ENCODE data around the gene LARGE1.

LARGE1 gene

DNA sequence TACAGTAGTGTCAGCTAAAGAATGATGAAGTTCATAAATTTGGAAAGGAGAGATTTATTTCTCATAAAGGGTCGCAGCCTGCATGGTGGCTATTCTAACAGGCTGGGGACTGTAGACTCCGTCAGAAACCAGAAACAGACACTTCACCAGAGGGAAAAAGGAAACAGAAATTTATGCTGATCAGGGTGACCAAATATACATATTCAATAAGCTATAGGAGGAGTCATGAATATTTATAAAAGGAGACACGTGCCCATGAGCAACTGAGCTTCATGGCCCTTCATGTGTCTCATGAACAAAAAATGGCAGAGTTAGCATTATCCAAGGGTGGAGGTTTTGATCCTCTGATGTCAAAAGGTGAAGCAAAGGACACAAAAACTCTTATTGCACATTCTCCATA, 392.1 kb downstream of the LARGE1 start:
- DNase-seq (ENCODE audit: low read depth in 1 of 2, low spot score in 1 of 2): no peak

DNA sequence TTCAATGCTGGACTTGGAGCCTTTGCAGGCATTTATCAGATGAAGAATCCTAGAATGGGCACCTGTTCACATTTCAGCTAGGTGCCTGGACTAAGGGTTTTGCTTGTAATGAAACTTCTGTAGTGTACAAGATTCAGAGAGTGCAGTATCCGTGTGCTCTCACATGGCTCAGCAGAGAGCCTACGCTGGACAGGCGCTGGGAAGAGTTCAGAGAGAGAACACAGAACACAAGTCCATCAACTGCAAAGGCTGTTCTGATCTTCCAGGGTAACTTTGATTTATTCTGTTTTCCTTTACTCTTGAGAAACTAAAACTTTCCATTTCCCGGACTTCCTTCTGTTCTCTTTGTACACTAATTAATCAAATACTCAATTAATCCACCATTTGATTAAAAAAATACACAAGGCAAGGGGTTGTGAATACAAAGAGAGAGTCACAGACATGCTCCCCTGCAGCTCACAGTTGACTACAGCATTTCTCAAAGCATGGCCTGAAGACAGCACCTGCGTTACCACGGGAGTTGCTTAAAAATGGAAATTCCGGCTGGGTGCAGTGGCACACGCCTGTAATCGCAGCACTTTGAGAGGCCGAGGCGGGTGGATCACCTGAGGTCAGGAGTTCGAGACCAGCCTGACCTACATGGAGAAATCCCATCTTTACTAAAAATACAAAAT, 393.7 kb downstream of the LARGE1 start:
- DNase-seq (ENCODE audit: low read depth in 1 of 2, low spot score in 1 of 2): no peak

- DNase-seq (ENCODE audit: low read depth in 1 of 2, low spot score in 1 of 2): no peak
Measured at GRCh38 chr22:33524511-33525260, 395.6 kb downstream of the LARGE1 start.

- no peak for DNase-seq (ENCODE audit: low read depth in 1 of 2, low spot score in 1 of 2)
Measured at GRCh38 chr22:33521879-33522665, 398.2 kb downstream of the LARGE1 start.

GRCh38 chr22:33520904-33521780, 399.1 kb downstream of the LARGE1 start:
- DNase-seq (ENCODE audit: low read depth in 1 of 2, low spot score in 1 of 2): no peak

- no peak for DNase-seq (ENCODE audit: low read depth in 1 of 2, low spot score in 1 of 2)
Measured at GRCh38 chr22:33519974-33520903, 400.0 kb downstream of the LARGE1 start.

DNA sequence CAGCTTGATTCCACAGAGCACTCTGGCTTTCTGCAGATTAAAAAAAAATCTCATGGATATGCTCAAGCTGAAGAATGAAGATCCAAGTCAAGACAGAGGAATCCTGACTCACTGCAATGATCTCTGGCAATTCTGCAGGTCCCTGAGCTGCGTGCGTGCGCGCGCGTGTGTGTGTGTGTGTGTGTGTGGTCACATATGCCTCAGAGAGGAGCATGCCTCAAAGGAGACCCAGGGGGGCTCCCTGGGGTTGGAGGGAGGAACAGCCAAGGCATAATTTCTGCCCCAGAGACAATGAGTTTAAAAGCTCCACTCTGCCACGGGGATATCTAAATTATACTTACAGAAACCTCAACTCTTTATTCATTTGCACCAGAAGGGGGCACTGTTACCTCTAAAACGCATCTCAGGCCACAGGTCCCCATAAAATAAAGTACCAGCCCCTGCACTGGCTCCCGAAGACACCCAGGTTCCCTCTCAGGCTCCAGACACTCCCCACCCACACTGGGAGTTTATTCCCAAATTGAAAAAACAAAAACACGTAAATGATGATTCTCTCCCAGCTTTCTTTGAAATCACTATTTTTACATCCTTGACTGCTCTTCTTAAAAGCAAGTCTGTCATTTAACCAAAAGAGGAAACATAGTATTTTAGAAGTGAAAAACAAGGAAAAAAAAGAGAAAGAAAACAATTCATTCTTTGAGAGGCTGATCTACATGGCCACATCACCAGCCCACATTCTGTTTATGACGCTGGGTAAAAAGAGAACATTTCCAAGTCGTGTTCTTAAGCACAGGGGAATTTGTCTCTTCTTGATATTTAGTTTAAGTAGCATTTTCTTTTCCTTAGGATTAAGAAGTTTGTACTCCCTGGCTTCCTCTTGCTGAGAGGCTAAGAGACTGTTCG, 401.0 kb downstream of the LARGE1 start:
- no peak for DNase-seq (ENCODE audit: low read depth in 1 of 2, low spot score in 1 of 2)

DNA sequence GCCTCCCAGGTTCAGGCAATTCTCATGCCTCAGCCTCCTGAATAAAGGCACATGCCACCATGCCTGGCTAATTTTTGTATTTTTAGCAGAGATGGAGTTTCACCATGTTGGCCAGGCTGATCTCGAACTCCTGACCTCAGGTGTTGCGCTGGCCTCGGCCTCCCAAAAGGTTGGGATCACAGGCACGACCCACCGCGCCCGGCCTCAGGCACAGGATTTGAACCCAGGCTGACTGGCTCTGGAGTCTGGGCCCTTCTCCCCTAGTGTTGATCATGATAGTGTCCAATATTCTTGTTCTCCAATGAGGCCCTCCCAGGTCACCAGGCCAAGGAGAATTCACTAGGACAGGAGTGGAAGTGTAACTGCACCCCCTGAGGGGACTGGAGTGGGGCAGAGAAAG, 401.9 kb downstream of the LARGE1 start:
- DNase-seq (ENCODE audit: low read depth in 1 of 2, low spot score in 1 of 2): no peak

DNA sequence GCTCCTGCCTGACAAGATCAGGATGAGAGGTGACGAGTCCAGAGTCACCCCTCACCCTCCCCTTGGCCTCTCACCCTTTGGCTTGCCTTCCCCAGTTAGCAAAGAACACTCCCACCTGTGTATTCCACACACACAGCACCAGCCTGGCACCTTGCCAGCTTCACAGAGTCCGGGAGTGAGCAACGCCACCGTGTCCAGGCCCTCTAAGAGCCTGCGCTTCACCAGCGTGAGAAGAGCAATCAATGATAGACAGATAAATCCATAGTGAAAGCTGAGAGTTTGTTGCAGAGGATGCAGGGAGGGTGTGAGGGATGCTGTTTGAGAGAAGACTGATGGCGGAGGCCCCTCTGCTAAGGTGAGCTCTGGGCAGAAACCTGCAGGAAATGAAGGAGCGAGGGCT, 404.5 kb downstream of the LARGE1 start:
- no peak for DNase-seq (ENCODE audit: low read depth in 1 of 2, low spot score in 1 of 2)

GRCh38 chr22:33513388-33514338, 406.6 kb downstream of the LARGE1 start:
- no peak for DNase-seq (ENCODE audit: low read depth in 1 of 2, low spot score in 1 of 2)

DNA sequence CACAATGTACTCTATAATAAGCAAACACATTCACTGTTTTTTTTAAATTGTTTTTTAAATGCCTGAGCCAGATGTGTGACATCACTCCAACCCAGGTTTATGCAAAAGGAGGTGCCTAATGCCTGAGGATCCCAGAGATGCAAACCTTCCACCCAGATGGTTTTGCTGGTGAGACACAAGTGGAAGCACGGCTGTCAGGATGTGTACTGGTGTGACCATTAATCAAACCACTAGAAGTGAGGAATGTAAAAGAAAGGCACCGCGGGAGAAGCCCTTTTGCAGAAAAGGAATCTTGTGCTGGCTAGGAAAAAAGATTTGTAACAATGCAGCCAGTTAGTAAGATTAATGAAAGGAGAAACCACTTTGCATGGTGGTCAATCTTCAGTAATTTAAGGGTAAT, 407.4 kb downstream of the LARGE1 start:
- no peak for DNase-seq (ENCODE audit: low read depth in 1 of 2, low spot score in 1 of 2)

GRCh38 chr22:33510429-33510904, 409.8 kb downstream of the LARGE1 start:
- DNase-seq (ENCODE audit: low read depth in 1 of 2, low spot score in 1 of 2): no peak

DNA sequence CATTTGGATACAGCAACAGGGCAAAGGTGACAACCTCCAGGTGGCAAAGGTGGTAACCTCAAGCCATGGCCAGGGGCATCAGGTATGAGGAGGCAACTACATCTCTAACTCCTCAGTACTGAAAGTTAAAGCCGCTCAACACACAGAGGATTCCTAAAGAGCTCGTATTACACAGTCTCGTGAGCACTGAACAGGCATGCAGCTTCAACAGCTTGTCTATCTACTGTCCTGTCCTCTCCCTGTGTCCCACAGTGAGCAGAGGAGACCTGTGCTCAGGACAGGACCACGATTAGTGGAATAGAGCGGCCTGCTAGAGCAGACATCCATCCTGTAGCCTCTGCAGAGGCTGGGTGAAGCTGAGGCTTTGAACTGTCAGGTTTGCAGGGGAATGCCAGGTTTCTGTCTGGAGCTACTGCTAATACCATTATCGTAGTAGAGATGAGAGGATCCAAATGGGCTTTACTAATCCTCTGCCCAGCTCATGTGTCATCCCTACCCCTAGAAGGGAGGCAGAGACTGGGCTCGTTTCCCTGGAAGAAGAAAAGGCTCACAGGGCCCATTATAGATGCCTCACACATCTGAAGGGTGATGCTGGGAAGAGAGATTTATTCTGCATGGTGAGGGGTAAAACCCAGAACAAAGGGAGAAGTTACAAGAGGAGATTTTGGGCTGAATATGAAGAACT, 415.2 kb downstream of the LARGE1 start:
- no peak for DNase-seq (ENCODE audit: low read depth in 1 of 2, low spot score in 1 of 2)

- DNase-seq (ENCODE audit: low read depth in 1 of 2, low spot score in 1 of 2): no peak
Measured at GRCh38 chr22:33496112-33496511, 424.2 kb downstream of the LARGE1 start.

DNA sequence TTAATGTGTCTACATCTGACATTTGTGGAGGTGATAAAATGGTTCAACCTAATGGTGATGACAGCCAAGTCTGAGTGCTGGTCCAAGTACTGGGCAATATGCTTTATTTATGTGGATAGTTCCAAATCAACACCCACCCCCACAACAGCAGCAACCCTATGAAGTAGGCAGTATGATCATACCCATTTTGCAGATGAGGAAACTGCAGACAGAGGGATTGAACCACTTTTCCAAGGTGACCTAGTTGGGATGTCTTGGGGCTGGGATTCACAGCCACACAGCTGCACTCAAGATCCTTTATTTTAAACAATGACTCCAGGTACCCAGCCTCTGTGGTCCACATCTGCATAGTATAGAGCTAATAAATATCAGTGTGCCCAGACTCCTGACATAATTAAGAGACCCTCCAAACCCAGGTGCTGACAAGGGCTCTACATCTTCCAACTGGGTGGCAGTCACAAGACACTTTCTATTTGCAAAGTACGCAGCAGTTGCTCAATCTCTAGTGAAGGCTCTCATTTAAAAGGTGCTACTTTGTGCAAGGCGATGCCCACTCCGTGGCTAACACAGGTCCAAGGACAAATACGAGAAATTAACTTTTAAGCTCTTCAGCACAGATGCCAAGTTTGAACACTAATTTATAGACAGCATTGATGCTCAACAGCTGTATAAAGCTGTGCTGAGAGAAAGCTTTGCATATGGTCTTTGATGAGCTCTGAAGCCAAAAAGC, 426.6 kb downstream of the LARGE1 start:
- no peak for DNase-seq (ENCODE audit: low read depth in 1 of 2, low spot score in 1 of 2)

DNA sequence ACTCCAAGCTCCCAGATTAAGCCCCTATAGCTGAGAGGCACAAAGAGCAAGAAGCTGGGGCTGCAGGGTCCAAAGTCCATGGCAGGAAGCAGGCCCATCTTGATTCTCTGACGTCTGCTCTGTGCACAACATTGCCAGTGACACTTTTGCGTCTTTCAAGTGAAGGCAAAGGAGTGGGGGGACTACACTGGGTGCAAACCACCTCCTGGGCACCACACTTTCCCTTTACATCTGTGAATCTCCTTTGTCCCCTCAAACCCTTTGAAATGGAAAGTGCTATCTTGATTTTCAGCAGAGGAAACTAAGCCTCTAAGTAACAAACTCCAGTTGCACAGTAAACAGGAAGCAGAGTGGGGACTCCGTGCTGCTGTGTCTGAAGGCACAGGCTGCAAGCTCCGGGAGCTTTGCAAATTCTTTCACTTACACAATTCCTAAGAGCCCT, 428.0 kb downstream of the LARGE1 start:
- no peak for DNase-seq (ENCODE audit: low read depth in 1 of 2, low spot score in 1 of 2)

All from stimulated activated CD4-positive, alpha-beta T cell treated with anti-CD3 and anti-CD28 coated beads, Interleukin-15, amount 100 ng/mL, for 1 hour (primary cell).